A549 treated with dexamethasone at 1 μM for 4 hours (cell line): ENCODE data around the gene PER3. TPM values are rescaled to one million over a fixed set of nuclear protein-coding genes. Genes with fewer than 3 reads are reported as not detected.

Experiments used
- total RNA-seq: library from RNA; stranded (reverse); fragments of 200-300 nt; extraction: Qiagen RNA extraction; gene quantifications from 5 replicates; pipeline ENCODE4 v1.2.3, GENCODE V29; 2022

PER3 gene
- total RNA-seq: 0.58 to 1.2 TPM (median 1.0 TPM) in 5 replicates

GRCh38 chr1:7783826-7784491, at the start of gene PER3:
Gene PER3 (plus strand): TSS chr1:7784291. CDS start chr1:7784878, 587 bp downstream.

GRCh38 chr1:7770997-7771822, 12.9 kb upstream of the PER3 start, which contains the start of gene VAMP3:
Gene VAMP3 (plus strand): TSS chr1:7771296. CDS start chr1:7771384, 88 bp downstream.

GRCh38 chr1:7852804-7853683, 69.0 kb downstream of the PER3 start, which contains the start of gene UTS2:
Gene UTS2 (minus strand): TSS chr1:7853065. CDS start chr1:7853003, 62 bp downstream.

Other genes starting within 250 kb of the PER3 start
- gene VAMP3, start 13.0 kb upstream of the PER3 start, total RNA-seq: 73.0 to 82.6 TPM (median 76.4 TPM) in 5 replicates
- gene UTS2, start 68.8 kb downstream of the PER3 start, total RNA-seq: not detected in 5 replicates
- gene TNFRSF9, start 156.5 kb downstream of the PER3 start, total RNA-seq: 2.3 to 3.7 TPM (median 2.9 TPM) in 5 replicates
- 326 to 377 TPM (median 346 TPM) in 5 replicates for gene PARK7, start 177.4 kb downstream of the PER3 start, total RNA-seq
- 194 to 239 TPM (median 225 TPM) in 5 replicates for gene ERRFI1, start 242.0 kb downstream of the PER3 start, total RNA-seq